Panc1 (cell line): ENCODE data around the gene SPATS2L. TPM values are rescaled to one million over a fixed set of nuclear protein-coding genes. Genes with fewer than 3 reads are reported as not detected.

Experiments
- ATAC-seq: fragments of 200-7000 bp; cut with Tn5 transposase; 2 replicates; pipeline ENCODE4 v1.9.1; 2020; ENCODE audit warnings: mild to moderate bottlenecking, moderate library complexity
- BruUV-seq: library from RNA; stranded (reverse); fragments of 400-500 nt; replicated peaks from 2 replicates; lab custom pipeline; 2021; lab: Mats Ljungman, UMichigan
- CTCF ChIA-PET: fragments of 300-600 bp; sonication (Branson Sonifier 250); formaldehyde crosslinking; loops from one replicate; lab custom pipeline; 2022; ENCODE audit warnings: antibody characterized with exemption; lab: Charles Lee
- POLR2A ChIA-PET: fragments of 300-600 bp; sonication (Branson Sonifier 250); formaldehyde crosslinking; loops from one replicate; lab custom pipeline; 2022; ENCODE audit warnings: antibody characterized with exemption; lab: Charles Lee
- DNase-seq: peaks from one replicate; pipeline ENCODE4 v3.0.0-alpha.2; 2010; ENCODE audit warnings: low read depth, low spot score
- H3K27ac ChIP-seq: 2 replicates; pipeline ENCODE4 v1.5.1; 2011; ENCODE audit warnings: mild to moderate bottlenecking, low read length, inconsistent platforms
- H3K27me3 ChIP-seq: fragments of 200-500 bp; sonication (Bioruptor generic); 2 replicates; pipeline ENCODE4 v1.6.0; 2014; ENCODE audit warnings: low read length, inconsistent platforms; ENCODE audit not compliant: control insufficient read depth, insufficient read depth
- H3K36me3 ChIP-seq: fragments of 200-500 bp; sonication (Bioruptor generic); 2 replicates; pipeline ENCODE4 v1.5.1; 2014; ENCODE audit warnings: inconsistent platforms, mild to moderate bottlenecking, low read length, moderate library complexity; ENCODE audit not compliant: control insufficient read depth, insufficient read depth
- H3K4me1 ChIP-seq: 2 replicates; pipeline ENCODE4 v1.5.1; 2011; ENCODE audit warnings: inconsistent platforms, mild to moderate bottlenecking, low read length, moderate library complexity; ENCODE audit not compliant: control insufficient read depth, insufficient read depth
- H3K4me3 ChIP-seq, 2 experiments: 2 replicates each; pipeline ENCODE4 v1.5.1; 2011 to 2012; ENCODE audit warnings: low read depth in 2 of 2, low read length in 2 of 2, mild to moderate bottlenecking in 2 of 2, inconsistent platforms in 1 of 2, moderate library complexity in 1 of 2
- H3K9me3 ChIP-seq: fragments of 200-500 bp; sonication (Bioruptor generic); 2 replicates; pipeline ENCODE4 v1.5.1; 2014; ENCODE audit warnings: low read depth, mild to moderate bottlenecking, inconsistent platforms, low read length, moderate library complexity; ENCODE audit not compliant: control insufficient read depth, insufficient read depth
- CTCF ChIP-seq: fragments of 450-650 bp; IDR thresholded peaks from 2 replicates; pipeline ENCODE4 v1.5.1; 2017; ENCODE audit warnings: mild to moderate bottlenecking
- POLR2AphosphoS5 ChIP-seq: IDR thresholded peaks from 2 replicates; pipeline ENCODE4 v1.6.1; 2012; ENCODE audit warnings: mild to moderate bottlenecking, low read depth, low read length, moderate library complexity
- REST ChIP-seq, 2 experiments: IDR thresholded peaks; 2 replicates each; pipeline ENCODE4 v1.6.1; 2011 to 2012; ENCODE audit warnings: low read depth in 2 of 2, control low read depth in 1 of 2, low read length in 1 of 2, mild to moderate bottlenecking in 1 of 2, moderate library complexity in 1 of 2; ENCODE audit not compliant: insufficient read depth in 1 of 2
- SIN3A ChIP-seq: IDR thresholded peaks from 2 replicates; pipeline ENCODE4 v1.6.1; 2012; ENCODE audit warnings: low read depth, mild to moderate bottlenecking, low read length, moderate library complexity, borderline replicate concordance; ENCODE audit not compliant: insufficient read depth
- TCF7L2 ChIP-seq: IDR thresholded peaks from 2 replicates; pipeline ENCODE4 v1.6.1; 2011; ENCODE audit warnings: mild to moderate bottlenecking, low read depth, low read length, inconsistent platforms
- in situ Hi-C: cut with HindIII; loops from 2 replicates; pipeline ENCODE4 v1.10.0; 2016; ENCODE audit warnings: low sequenced_read_pairs, low pct_unique_long_range_greater_than_20kb
- intact Hi-C: fragments of 100-400 bp; cut with micrococcal nuclease; formaldehyde crosslinking; loops from one replicate; pipeline ENCODE4 v1.10.0; 2022; ENCODE audit not compliant: unreplicated experiment
- total RNA-seq: library from RNA; stranded (reverse); gene quantifications from one replicate; pipeline ENCODE4 v1.2.1, GENCODE V29; 2021; ENCODE audit not compliant: unreplicated experiment

The SPATS2L gene
- total RNA-seq, 1 experiment from 2014 or later, result 282 TPM

DNA sequence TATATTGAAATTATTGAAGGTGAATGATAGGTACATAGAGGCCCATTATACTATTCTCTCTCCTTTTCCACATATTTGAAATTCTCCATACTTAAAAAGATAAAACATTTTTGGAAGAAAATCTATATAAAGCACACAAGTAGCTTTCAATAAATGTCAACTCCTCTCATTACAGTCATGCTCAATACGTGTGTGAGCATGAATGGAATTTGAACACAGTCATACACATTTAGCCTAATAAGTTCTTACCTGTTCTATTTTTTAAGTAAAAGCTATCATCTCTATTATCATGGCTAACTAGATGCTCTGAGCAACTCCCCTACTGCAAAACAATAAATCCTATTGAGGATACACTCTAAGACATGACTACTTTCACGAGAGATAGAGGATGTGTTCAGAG is 41.9 kb upstream of the SPATS2L start:
- ATAC-seq, result no peak
- intact Hi-C loops, result no loop called here
- in situ Hi-C loops, result no loop called here
- BruUV-seq, result no TSS peak
- no peaks in the 10 kb centered on the region for H3K36me3 ChIP-seq
- no peaks in the 10 kb centered on the region for H3K9me3 ChIP-seq
- no peak overlapping the region for H3K4me3 ChIP-seq
- no peak overlapping the region for H3K27ac ChIP-seq
- POLR2A ChIA-PET, result no interaction called here
- DNase-seq, result no peak
- CTCF ChIA-PET, result no interaction called here
- TF ChIP-seq TCF7L2 (no peak), POLR2AphosphoS5 (no peak), CTCF (no peak), SIN3A (no peak), REST (IDR thresholded peaks at IDR 0.05; ENCODE audit: insufficient read depth in 1 of 2, low read depth in 2 of 2, low read length in 1 of 2) (no peak)
- no peaks in the 10 kb centered on the region for H3K4me1 ChIP-seq
- H3K27me3 ChIP-seq, result no peaks in the 10 kb centered on the region

GRCh38 chr2:200266406-200266805 is 40.1 kb upstream of the SPATS2L start:
- Histone ChIP-seq H3K4me3 (no peak overlapping the region), H3K36me3 (no peaks in the 10 kb centered on the region), H3K4me1 (no peaks in the 10 kb centered on the region), H3K9me3 (no peaks in the 10 kb centered on the region), H3K27ac (no peak overlapping the region), H3K27me3 (no peaks in the 10 kb centered on the region)
- intact Hi-C loops (no loop called here), in situ Hi-C loops (no loop called here)
- POLR2A ChIA-PET, result no interaction called here
- DNase-seq (no peak), ATAC-seq (no peak)
- CTCF ChIA-PET, result no interaction called here
- TF ChIP-seq TCF7L2 (no peak), SIN3A (no peak), POLR2AphosphoS5 (no peak), CTCF (no peak), REST (IDR thresholded peaks at IDR 0.05; ENCODE audit: insufficient read depth in 1 of 2, low read depth in 2 of 2, low read length in 1 of 2) (no peak)
- no TSS peak for BruUV-seq
